NCI-H1436 treated with DMSO at 0.1 percent for 48 hours (cell line): ENCODE data around the gene MS4A2.
"Not testable (repeated sequence)": the region's sequence is repeated elsewhere in the genome, so short reads cannot be mapped to it uniquely, and the experiment has no call there.

Experiments used
- DNase-seq: peaks from one replicate; lab custom pipeline; 2025; lab: John Stamatoyannopoulos, UW

Gene MS4A2

DNA sequence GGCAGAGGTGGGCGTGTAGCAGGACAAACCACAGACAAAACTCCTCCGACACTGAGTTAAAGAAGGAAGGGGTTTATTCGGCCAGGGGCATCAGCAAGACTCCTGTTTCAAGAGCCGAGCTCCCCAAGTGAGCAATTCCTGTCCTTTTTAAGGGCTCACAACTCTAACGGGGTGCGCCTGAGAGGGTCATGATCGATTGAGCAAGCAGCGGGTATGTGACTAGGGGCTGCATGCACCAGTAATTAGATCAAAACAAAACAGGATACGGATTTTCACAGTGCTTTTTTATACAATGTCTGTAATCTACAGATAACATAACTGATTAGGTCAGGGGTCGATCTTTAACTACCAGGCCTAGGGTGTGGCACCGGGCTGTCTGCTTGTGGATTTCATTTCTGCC is 12.9 kb downstream of the MS4A2 start:
- not testable (repeated sequence) for DNase-seq

DNA sequence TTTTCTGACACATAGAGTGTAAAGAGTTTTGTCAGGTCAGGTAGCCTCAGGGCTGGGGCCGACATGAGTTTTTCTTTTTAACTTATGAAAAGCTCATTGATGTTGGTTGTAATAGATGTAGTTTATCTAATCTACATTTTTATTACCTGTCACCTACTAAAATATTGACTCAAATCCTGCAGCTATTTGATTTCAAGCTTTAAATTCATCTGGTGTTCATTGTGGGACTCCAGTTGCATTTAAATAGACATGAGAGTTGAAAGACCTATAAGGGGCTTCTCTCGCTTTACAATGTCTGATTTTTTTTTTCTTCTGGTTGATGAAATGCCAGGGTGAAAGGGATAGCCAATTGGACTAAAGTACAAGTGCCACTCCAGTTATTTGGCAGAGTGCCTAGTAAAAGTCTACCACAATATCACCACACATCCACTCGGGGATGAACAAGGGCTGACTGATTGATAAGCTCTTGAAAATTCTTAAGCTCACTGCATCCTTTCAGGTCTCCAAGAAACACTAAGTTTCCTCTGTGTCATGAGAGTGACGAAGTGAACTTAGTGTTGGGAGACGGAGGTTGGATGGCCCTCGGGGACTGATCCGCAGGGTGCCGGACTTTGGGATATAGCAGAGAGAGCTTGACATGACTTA is 16.1 kb downstream of the MS4A2 start:
- DNase-seq = not testable (repeated sequence)

DNA sequence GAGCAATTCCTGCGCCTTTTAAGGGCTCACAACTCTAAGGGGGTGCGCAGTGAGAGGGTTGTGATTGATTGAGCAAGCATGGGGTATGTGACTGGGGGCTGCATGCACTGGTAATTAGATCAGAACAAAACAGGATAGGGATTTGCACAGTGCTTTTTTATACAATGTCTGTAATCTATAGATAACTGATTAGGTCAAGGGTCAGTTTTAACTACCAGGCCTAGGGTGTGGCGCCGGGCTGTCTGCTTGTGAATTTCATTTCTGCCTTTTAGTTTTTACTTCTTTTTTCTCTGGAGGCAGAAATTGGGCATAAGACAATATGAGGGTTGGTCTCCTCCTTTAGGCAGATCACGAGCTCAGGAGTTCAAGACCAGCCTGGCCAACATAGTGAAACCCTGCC is 20.2 kb downstream of the MS4A2 start:
- DNase-seq = not testable (repeated sequence)

DNA sequence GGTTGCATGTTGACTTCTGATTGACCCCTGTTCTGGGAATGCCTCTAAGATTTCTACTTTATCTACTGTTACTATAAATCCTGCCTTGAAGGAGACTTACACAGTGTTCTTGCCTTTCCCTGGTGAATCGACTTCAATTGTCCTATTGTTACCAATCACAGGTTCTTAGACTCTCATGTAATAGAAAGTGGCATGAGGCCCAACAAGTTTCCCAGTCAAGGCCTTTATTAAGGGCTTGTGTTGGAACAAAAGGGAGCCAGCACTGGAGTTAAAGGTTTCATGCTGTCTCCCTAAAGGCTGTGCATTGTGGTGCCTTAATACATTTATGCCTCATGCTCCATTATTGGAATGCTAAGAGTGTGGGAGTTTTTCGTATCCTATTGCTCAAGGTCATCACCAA is 23.3 kb downstream of the MS4A2 start:
- no peak for DNase-seq

DNA sequence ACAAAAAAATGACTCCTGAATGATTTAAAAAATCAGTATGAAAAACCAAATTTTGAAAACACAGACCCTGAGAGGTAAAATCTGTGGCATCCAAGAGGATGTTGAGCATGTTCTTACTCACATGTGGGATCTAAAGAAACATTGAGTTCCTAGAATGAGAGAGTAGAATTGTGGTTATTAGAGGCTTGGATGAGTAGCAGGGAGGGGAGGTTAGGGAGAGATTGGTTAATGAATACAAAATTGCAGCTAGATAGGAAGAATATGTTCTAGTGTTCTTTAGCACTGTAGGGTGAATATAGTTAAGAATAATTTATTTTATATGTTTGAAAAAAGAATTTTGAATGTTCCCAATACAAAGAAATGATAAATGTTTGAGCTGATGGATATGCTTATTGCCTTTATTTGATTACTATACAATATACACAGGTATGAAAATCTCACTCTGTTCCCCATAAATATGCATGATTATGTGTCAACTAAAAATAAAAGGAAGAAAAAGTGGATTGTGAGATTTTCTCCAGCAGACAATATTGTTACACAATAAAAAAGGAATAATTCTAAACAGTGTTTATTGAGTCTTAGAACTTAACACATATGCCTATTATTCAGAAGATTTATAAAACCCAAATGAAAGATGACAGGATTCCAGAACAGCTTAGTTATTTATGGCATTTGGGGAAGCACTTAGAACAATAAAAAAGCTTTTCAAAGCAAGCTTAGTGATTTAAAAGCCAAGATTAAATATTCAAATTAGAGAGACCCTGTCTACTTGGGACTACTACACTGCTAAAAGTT is 28.7 kb downstream of the MS4A2 start:
- DNase-seq = no peak

DNA sequence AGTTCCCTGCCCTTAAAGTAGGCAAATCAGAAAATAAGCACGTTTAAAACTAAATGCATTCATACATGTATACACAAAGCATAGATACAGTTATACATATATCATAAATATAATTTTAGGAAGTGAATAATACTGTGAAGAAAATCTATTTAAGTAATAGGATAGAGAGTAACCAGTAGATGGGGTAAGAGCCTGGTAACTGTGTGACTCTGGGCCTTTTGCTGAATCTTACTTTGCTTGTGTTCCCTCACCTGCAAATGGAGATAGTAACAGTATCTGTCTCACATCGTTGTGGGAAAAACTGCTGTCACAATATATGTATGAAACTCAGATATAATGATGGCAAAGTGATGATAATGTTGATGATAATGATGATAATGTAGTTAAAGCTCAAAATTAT is 29.9 kb downstream of the MS4A2 start:
- DNase-seq = no peak

DNA sequence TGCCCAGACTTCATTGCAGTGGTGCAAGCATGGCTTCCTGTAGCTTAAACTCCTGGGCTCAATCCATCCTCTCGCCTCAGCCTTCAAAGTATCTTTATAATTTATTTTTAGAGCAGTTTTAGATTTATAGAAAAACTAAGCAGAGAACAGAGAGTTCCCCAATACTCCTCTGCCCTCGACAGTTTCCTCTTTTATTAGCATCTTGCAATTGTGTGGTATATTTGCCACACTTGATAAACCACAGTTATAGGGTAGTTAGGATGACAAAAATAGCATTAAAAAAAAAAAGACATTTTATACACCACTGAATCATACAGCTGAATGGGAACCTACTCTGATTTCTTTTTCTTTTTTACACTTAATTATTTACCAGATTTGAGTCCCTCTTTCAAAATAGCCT is 31.2 kb downstream of the MS4A2 start:
- no peak for DNase-seq

DNA sequence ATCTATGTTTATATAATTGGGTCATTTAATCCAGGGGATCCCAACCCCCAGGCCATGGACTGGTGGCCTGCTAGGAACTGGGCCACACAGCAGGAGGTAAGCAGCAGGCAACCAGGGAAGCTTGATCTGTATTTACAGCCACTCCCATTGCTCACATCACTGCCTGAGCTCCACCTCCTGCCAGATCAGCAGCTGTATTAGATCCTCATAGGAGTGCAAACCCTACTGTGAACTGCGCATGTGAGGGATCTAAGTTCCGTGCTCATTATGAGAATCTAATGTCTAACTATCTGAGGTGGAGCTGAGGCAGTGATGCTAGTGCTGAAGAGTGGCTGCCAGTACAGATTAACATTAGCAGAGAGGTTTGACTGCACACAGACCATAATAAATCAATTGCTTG is 32.8 kb downstream of the MS4A2 start:
- DNase-seq = no peak

DNA sequence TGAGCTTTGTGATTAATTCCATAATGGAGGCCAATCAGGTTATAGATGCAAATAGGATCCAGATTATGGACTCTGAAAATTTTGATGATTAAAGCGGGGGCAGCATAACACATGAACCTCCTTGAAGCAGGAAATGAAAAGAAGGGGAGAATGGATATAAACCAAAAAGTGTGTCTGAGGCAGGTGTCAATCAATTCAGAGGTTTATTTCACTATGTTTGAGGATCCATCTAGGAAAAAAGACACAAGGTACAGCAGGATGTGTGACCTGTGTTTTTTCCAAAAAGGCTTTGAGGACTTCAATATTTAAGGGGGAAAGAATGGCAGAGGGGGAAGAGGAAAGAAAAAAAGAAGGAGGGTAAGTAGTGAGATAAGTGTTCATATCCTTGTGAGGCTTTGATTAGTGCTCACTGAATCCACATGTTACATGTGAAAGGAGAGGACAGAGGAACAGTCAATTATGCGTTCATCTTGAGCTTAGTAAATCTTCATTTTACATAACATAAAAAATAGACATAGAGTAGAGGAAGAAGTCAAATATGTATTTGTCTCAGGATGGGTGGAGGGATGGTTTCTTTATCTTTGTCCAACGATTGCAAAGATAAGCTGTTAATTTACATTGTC is 34.1 kb downstream of the MS4A2 start:
- DNase-seq = no peak

DNA sequence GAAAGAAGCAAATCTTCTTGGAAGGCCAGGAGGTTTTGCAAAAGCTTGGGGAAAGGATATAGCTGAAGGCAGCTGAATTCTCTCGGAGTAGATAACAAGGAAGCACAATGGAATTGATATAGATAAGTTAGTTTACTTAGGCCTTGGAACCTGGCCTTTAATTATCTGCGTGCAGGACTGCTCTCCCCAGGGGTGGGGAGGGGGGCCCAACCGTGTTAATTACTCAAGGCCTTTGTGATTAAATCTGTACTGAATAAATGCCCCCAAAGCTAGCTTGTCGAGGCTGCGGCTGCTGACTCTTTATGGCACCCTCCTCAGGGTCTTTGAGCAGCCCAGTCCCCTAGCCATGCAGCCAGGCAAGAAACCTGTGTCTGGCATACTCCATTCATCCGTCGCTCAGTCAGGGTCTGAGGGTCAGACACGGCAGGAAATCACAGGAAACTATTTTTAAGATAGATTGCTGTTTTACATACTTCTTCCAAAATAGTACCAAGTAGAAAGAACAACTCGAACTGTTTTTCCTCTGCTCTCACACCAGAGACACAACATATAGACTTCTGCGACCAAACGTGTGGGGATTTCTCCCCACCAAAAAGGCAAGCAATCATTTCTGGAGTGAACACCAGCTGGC is 36.5 kb downstream of the MS4A2 start:
- no peak for DNase-seq

DNA sequence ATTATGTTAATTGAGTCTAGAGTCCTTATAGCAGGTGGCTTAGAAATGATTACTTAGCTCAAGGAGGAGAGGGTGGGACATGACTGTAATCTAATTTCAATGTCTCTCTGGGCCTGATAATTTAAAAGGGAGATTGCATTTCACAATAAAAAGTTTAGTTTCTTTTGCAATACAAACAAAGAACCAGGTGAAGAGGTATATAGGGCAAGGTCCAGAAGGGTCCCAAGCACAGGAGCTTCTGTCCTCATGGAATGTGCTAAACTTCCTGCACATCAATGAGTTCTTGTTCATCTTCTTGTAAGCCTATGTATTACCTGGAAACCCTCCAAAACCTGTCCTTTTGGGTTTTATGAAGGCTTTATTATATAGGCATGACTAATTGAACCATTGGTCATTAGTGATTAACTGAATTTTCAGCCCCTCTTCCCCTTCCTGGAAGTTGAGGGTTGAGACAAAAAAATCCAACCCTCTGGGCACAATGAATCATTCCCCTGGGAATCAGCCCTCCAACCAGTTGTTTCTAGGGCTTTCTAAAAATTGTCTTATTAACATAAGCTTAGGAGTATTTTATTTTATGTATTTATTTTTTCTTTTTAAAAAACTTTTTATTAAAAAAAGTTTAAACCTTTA is 37.6 kb downstream of the MS4A2 start:
- DNase-seq = no peak

DNA sequence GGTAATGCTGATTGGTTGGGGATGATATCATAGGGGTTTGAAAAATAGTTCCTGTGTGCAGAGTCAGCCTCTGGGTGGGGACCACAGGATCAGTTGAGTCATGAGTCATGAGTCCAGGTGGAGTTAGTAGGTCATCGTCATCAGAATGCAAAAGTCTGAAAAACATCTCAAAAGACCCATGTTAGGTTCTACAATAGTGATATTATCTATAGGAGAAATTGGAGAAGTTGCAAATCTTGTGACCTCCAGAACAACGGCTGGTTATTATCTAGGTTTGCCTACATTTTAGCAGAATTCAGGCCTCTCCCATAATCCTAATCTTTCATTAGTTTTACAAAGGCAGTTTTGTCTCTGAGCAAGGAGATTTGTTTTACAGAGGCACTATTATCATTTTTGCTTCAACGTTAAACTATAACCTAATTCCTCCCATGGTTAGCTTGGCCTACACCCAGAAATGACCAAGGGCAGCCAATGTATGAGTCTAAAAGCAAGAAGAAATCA is 38.9 kb downstream of the MS4A2 start:
- no peak for DNase-seq

DNA sequence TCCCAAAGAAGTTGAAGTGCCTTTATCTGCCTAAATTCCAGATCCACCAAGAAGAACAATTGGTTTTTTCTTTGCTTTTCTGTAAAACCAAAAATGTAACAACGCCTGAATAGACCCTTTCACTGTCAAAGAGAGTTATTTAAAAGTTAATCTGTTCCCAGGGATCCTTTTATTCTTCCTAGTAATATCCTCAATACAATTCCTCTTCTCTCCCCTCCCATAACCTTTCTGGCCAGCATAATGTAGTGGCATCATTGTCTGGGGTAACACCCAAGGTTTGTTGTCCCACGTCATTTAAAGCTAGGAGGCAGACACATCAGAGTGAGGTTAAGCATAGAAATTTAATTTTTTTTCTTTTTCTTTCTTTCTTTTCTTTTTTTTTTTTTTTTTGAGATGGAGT is 39.9 kb downstream of the MS4A2 start:
- DNase-seq = no peak

DNA sequence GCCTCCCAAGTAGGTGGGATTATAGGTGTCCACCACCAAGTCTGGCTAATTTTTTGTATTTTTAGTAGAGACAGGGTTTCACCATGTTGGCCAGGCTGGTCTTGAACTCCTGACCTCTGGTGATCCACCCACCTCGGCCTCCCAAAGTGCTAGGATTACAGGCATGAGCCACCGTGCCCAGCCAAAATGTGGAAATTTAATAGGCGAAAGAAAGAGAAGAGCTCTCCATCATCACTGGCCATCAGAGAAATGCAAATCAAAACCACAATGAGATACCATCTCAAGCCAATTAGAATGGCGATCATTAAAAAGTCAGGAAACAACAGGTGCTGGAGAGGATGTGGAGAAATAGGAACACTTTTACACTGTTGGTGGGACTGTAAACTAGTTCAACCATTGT is 40.4 kb downstream of the MS4A2 start:
- not testable (repeated sequence) for DNase-seq

DNA sequence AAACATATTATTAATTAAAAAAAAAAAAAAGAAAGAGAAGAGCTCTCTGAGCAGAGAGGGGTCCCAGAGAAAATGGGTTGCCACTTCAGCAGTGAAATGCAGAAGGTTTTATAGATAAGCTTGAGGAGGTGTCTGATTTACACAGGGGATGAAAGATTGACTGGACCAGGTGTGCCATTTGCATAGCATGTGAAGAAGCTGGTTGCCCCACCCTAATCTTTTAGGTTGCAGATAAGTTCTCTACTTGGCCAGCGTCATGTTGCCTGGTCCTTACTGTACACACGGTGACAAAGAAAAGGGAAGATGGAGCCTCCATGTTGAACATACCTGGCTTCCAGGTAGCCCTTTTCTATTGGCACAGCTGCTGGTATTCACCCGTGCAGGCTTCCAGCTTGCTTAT is 41.4 kb downstream of the MS4A2 start:
- DNase-seq = no peak

DNA sequence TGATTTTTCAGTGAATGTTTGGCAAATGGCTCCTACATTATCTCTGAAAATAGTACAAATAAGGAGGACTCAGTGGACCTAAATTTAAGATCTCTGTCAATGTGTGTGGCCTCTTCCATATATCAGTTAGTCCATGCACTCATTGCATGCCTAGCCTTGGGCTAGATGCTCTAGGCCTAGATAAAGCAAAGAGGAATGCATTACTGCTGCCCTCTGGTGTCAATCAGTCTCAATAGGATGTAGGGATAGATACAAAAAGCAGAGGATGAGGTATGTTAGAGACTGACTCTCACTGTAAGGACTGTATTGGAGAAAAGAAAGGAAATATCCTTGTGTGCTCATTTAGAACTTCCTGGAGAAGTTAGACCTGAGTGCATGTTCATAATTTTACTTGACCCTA is 42.0 kb downstream of the MS4A2 start:
- no peak for DNase-seq

DNA sequence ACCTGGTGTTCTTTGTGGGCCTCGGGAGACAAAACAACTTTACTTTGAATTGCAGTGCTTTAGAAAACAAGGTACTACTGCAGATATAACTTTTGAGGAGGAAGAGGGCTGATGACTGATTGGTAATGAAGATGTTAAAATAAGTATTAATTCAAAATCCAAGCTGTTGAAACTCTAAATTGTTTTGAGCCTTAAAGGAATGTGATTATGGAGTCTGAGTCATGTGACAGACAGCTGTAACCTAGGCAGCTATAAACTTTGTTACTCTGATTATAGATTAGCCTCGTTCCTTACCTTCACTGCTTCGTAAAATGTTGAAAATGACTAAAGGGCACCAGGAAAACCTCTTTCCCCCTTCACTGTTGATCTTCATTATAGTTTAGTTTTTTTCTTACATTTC is 43.4 kb downstream of the MS4A2 start:
- DNase-seq = no peak

DNA sequence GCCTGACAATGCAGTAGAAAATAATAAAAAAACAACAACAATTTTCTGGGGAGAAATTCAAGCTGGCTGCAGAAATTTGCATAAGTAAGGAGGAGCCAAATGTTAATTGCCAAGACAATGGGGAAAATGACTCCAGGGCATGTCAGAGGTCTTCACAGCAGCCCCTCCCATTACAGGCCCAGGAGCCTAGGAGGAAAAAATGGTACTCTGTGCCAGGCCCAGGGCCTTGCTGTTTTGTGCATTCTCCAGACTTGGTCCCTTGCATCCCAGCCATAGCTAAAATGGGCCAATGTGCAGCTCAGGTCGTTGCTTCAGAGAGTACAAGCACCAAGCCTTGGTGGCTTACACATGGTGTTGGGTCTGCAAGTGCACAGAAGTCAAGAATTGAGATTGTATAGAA is 45.5 kb downstream of the MS4A2 start:
- DNase-seq = no peak

DNA sequence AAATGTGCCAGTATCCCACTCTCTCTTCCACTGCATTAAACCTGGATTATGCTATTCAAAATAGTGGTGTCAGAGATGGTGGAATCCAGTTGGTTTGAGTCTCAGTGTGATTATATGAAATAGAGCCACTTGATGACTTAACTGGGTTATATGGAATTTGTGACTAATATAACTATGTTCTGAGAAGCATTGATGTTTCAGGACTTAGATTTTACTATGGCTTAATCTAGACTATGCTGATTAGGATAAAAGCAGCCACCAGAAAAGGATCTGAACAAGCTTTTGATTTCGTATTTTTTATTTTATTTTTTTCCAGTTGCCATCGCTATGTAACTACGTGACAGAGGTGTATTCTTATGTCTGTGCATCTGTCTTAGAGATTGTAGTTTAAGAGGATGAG is 55.3 kb downstream of the MS4A2 start:
- DNase-seq = no peak

DNA sequence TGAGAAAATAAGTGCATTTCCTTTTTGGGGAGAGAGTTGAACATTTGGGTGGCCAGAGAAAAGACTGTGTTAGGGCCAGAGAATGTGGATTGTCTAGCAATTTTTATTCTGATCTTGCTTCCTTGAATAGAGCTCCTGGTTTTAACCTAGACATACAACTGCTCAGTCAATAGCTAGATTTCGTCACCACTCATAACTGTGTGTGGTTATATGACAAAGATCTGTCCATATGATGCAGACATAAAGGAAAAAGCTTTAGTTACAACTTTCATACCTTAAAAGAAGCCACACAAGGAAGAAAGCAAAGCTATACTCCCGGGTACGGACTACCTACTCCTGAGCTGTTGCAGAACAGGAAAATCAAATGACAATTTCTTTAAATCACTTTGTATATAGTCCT is 57.2 kb downstream of the MS4A2 start:
- DNase-seq = no peak
